ENCODE data around the gene CYP19A1.
A peak's percentile ranks its signal among the peaks of the same experiment; 100 is the strongest.

Gene CYP19A1

DNA sequence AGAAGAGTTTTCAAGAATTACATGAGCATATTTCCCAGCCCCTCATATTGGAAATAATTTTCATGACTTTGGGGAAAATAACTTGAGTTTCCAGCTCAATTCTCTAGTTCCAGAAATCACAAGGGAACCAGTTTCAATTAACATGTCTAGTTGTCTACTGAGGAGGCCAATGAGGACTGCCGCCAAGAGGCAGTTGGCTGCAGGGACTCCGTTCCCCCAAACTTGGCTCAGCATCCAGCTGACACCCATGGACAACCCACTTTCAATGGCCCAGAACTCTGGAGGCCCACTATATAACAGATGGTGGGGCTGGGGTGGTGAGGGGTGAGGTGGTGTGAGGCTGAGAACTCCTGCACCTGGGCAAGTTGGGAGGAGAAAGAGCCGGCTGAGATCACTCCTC is 157.2 kb downstream of the CYP19A1 start:
- TF ChIP-seq GATA3 (IDR thresholded peaks at IDR 0.05; ENCODE audit: low read depth, low read length) (no peak), GATA2 (IDR thresholded peaks at IDR 0.05; ENCODE audit: low read depth, low read length) (no peak)

DNA sequence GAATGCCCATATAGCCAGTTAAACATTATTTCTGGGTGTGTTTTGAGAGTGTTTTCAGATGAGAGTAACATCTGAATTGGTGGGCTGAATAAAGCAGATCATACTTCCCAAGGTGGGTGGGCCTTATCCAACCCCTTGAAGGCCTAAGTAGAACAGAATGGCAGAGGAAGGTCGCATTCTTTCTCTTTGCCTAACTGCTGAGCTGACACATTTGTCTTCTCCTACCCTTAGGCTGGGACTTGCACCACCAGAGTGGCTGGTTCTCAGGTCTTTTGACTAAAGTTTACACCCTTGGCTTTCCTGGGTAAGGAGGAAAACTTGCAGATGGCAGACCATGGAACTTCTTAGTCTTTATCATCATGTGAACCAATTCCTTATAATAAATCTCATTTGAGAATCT is 157.9 kb downstream of the CYP19A1 start:
- TF ChIP-seq GATA3 (IDR thresholded peaks at IDR 0.05; ENCODE audit: low read depth, low read length) (no peak), GATA2 (IDR thresholded peaks at IDR 0.05; ENCODE audit: low read depth, low read length) (no peak)

DNA sequence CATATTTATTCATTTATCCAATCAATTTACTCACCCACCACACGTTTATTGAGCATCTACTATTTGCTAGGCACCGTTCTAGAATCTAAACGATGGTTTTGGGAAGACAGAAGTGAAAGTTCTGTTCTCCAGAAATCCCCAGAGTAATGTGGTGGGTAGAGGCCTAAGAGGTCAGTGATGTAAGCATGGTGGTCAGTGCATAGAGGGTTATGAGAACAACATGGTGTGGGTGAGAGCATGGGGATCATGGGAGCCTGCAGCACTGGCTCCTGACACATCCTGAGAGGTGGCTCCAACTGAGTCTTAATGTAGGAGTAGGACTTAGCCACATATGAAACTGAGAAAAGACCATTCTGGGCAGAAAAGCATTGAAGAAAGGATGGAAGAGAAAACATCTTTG is 158.4 kb downstream of the CYP19A1 start:
- TF ChIP-seq GATA3 (IDR thresholded peaks at IDR 0.05; ENCODE audit: low read depth, low read length): no peak
- no peak for TF ChIP-seq GATA2 (IDR thresholded peaks at IDR 0.05; ENCODE audit: low read depth, low read length)

DNA sequence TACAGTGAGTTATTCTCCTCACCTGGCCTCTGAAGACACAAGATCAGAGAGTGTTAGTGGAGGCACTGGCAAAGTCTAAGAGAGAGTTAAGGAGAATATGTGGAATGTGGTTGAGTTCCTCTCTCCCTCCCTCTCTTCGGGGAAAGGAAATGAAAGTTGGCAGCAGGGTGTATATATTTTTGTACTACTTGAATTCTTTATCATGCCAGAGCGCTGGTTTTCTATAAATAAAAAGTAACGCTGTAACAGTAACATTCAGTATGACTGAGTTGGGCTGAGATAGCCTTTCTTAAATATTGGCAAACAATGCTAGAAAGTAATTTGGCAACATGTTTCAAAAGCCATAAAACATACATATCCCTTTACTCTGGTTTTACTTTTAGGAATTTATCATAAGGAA is 166.2 kb downstream of the CYP19A1 start:
- TF ChIP-seq GATA2 (IDR thresholded peaks at IDR 0.05; ENCODE audit: low read depth, low read length): no peak
- TF ChIP-seq GATA3 (IDR thresholded peaks at IDR 0.05; ENCODE audit: low read depth, low read length): no peak

GRCh38 chr15:51171634-51171932 is 166.8 kb downstream of the CYP19A1 start:
- TF ChIP-seq GATA2 (IDR thresholded peaks at IDR 0.05; ENCODE audit: low read depth, low read length): no peak
- TF ChIP-seq GATA3 (IDR thresholded peaks at IDR 0.05; ENCODE audit: low read depth, low read length): no peak

- TF ChIP-seq GATA2 (IDR thresholded peaks at IDR 0.05; ENCODE audit: low read depth, low read length) (no peak), GATA3 (IDR thresholded peaks at IDR 0.05; ENCODE audit: low read depth, low read length) (no peak)
Measured at GRCh38 chr15:51170882-51171633, 167.3 kb downstream of the CYP19A1 start.

- no peak for TF ChIP-seq GATA3 (IDR thresholded peaks at IDR 0.05; ENCODE audit: low read depth, low read length)
- TF ChIP-seq GATA2 (IDR thresholded peaks at IDR 0.05; ENCODE audit: low read depth, low read length): no peak
Measured at GRCh38 chr15:51168700-51169099, 169.7 kb downstream of the CYP19A1 start.

DNA sequence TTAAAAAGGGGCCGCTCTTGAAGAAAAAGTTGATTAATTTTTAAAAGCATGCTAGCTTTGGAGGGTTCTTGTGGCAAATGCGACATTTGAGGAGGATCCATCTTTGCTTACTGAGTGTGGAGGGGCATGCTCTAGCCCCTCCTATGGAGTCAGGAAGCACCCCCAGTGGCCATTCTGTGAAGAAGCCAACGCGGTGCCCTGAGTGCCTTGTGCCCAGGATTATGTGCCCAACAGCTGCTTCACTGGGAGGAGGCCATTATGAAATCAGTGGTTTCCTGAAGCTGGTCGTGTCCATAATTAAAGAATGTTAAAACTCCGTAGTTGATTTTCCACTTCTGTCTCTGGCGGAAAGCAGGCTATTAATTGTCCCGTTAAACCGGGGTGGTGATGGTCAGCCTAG is 174.6 kb downstream of the CYP19A1 start:
- no peak for TF ChIP-seq GATA2 (IDR thresholded peaks at IDR 0.05; ENCODE audit: low read depth, low read length)
- TF ChIP-seq GATA3 (IDR thresholded peaks at IDR 0.05; ENCODE audit: low read depth, low read length): no peak

DNA sequence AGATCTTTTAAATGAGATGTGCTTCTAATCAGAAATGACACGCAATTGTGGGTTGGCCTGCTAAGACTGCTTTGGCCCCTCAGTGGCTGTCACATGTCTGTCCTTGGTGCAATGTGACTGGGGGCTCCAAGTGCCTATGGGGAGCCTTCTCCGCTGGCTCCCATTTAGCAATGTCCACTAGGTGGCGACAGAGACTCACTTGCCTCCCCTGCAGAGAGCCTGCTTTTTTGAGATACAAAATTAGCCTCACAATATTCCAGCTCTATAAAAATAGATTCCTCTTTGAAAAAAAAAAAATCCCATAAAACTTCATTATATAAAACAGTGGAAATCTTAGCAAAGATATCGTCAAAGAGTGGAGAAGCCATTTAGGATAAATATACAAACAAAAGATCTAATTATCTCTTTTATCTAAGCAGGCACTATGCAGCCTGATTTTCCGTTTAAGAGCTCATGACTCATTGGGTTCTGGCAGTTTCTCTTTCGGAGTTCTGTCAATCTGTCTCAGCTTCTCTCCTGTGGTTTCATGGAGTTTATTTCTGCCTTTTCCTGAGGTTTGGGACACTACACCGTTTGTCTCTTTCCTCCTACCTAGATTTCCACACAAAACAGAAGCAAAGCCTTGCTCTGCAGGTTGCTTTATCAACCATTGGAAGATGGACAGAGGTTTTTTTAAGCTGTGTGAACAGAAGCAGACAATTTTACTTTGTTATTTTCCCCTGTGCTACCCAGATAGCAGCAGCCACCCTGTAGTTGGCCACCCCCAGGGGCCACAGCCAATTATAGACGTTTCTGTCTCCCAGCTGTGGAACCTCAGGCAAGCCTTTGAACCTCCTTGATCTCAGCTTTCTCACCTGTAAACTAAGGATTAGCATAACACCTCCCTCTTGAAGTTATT is 175.3 kb downstream of the CYP19A1 start:
- TF ChIP-seq GATA2 (IDR thresholded peaks at IDR 0.05; ENCODE audit: low read depth, low read length): peak; percentile 35; the same call in 1 of the 2 replicates
- TF ChIP-seq GATA3 (IDR thresholded peaks at IDR 0.05; ENCODE audit: low read depth, low read length): no peak

DNA sequence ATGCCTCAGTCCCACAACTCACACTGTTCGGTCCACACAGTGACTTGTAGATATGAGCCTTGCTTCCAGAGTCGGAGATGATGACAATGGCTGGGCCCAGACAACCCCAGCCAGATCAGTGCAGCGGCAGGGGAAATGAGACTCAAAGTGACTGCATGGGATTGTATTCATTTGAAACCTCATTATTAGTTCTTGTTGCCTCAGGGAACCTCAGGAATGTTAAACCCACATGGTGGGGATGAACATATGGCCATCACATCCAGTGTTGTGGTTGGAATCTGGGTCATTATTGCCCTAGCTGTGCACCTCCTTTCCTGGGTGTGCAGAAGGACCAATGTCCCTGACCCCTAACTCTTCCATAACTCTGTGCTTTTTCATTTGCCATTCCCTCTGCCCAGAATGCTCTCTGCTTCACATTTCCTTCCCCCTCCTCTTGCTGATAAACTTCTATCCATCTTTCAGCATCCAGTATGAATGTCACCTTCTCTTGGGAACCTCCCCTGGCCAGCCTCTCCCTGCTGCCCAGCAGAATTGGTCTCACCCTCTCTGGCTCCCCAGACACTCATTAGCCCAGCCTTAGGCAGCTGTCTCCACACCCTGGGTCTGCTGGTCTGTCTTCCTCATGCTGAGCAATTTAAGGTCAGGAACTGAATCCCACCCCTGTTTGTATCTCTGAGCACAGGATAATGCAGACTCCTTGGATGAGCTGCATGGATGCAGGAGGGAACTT is 176.7 kb downstream of the CYP19A1 start:
- TF ChIP-seq GATA3 (IDR thresholded peaks at IDR 0.05; ENCODE audit: low read depth, low read length): no peak
- no peak for TF ChIP-seq GATA2 (IDR thresholded peaks at IDR 0.05; ENCODE audit: low read depth, low read length)

- TF ChIP-seq GATA3 (IDR thresholded peaks at IDR 0.05; ENCODE audit: low read depth, low read length): no peak
- no peak for TF ChIP-seq GATA2 (IDR thresholded peaks at IDR 0.05; ENCODE audit: low read depth, low read length)
Measured at GRCh38 chr15:51160484-51160883, 177.9 kb downstream of the CYP19A1 start.
